Activated naive CD8-positive, alpha-beta T cell treated with anti-CD3 and anti-CD28 coated beads, Interleukin-2, amount 50 U/mL, for 16 hours (primary cell): ENCODE measurements around the gene NKRF.
"Not testable (repeated sequence)": the region's sequence is repeated elsewhere in the genome, so short reads cannot be mapped to it uniquely, and the experiment has no call there.

ENCODE experiments used
- DNase-seq: peaks from one replicate; pipeline ENCODE4 v3.0.0-alpha.2; 2020; ENCODE audit warnings: low read depth, low spot score

Gene NKRF

GRCh38 chrX:119606280-119607017, at the start of gene NKRF:
Gene NKRF (minus strand): TSS chrX:119606424.
- DNase-seq, result peak; percentile 65

- peak; percentile 41 for DNase-seq
Observed at GRCh38 chrX:119655125-119655524, 48.9 kb upstream of the NKRF start.

- DNase-seq, result no peak
Observed at GRCh38 chrX:119654112-119654531, 47.9 kb upstream of the NKRF start.

- no peak for DNase-seq
Observed at GRCh38 chrX:119648421-119648775, 42.2 kb upstream of the NKRF start.

- DNase-seq, result no peak
Observed at GRCh38 chrX:119647552-119648420, 41.6 kb upstream of the NKRF start.

GRCh38 chrX:119647089-119647488, 40.9 kb upstream of the NKRF start:
- DNase-seq, result no peak

GRCh38 chrX:119646515-119646914, 40.3 kb upstream of the NKRF start:
- DNase-seq, result no peak

GRCh38 chrX:119643696-119644095, 37.5 kb upstream of the NKRF start:
- no peak for DNase-seq

- no peak for DNase-seq
Observed at GRCh38 chrX:119640731-119641170, 34.5 kb upstream of the NKRF start.

- no peak for DNase-seq
Observed at GRCh38 chrX:119638725-119639471, 32.7 kb upstream of the NKRF start.

GRCh38 chrX:119637421-119637820, 31.2 kb upstream of the NKRF start:
- not testable (repeated sequence) for DNase-seq

- no peak for DNase-seq
Observed at GRCh38 chrX:119636419-119636818, 30.2 kb upstream of the NKRF start.

- DNase-seq, result no peak
Observed at GRCh38 chrX:119635799-119636198, 29.6 kb upstream of the NKRF start.

- no peak for DNase-seq
Observed at GRCh38 chrX:119635179-119635578, 29.0 kb upstream of the NKRF start.

GRCh38 chrX:119625843-119626242, 19.6 kb upstream of the NKRF start:
- DNase-seq, result no peak

- DNase-seq, result no peak
Observed at GRCh38 chrX:119624951-119625668, 18.9 kb upstream of the NKRF start.

- no peak for DNase-seq
Observed at GRCh38 chrX:119624417-119624816, 18.2 kb upstream of the NKRF start.

- DNase-seq, result no peak
Observed at GRCh38 chrX:119622356-119623232, 16.4 kb upstream of the NKRF start.

- no peak for DNase-seq
Observed at GRCh38 chrX:119618439-119618838, 12.2 kb upstream of the NKRF start.

GRCh38 chrX:119617517-119618164, 11.4 kb upstream of the NKRF start:
- no peak for DNase-seq
